HepG2 (cell line): ENCODE results near the gene EEFSEC. TPM values are rescaled to one million over a fixed set of nuclear protein-coding genes. Genes with fewer than 3 reads are reported as not detected.

Experiments used
- CEBPG ChIP-seq: IDR thresholded peaks from 2 replicates; pipeline ENCODE4 v1.6.1; 2016
- CREB1 ChIP-seq, 2 experiments: fragments of 450-650 bp in 1 of 2; IDR thresholded peaks; 2 replicates each; pipeline ENCODE4 v1.6.1; 2016 to 2017; ENCODE audit warnings: control low read depth in 1 of 2, mild to moderate bottlenecking in 1 of 2, missing compliant biosample characterization in 1 of 2, missing genetic modification characterization in 1 of 2
- DMTF1 ChIP-seq: sonication (generic); formaldehyde crosslinking; IDR thresholded peaks from 2 replicates; pipeline ENCODE4 v1.4.0; 2020; ENCODE audit warnings: mild to moderate bottlenecking, missing genetic modification reagents
- DPF2 ChIP-seq: sonication (generic); formaldehyde crosslinking; IDR thresholded peaks from 2 replicates; pipeline ENCODE4 v1.4.0; 2020; ENCODE audit warnings: mild to moderate bottlenecking, low read depth, missing genetic modification reagents, borderline replicate concordance
- ESRRA ChIP-seq: sonication (generic); formaldehyde crosslinking; IDR thresholded peaks from 2 replicates; pipeline ENCODE4 v1.5.1; 2020; ENCODE audit warnings: mild to moderate bottlenecking, low read depth, missing genetic modification reagents
- MEF2D ChIP-seq: sonication (generic); formaldehyde crosslinking; IDR thresholded peaks from 2 replicates; pipeline ENCODE4 v1.5.1; 2020; ENCODE audit warnings: mild to moderate bottlenecking, missing genetic modification reagents
- NKX3-1 ChIP-seq: sonication (generic); formaldehyde crosslinking; IDR thresholded peaks from 2 replicates; pipeline ENCODE4 v1.5.0; 2020; ENCODE audit warnings: missing genetic modification reagents
- NR2C2 ChIP-seq: sonication (generic); formaldehyde crosslinking; IDR thresholded peaks from 2 replicates; pipeline ENCODE4 v1.4.0; 2020; ENCODE audit warnings: missing genetic modification reagents, mild to moderate bottlenecking, moderate library complexity, borderline replicate concordance
- NR2F1 ChIP-seq, 2 experiments: fragments of 450-650 bp in 1 of 2; formaldehyde crosslinking in 1 of 2; IDR thresholded peaks; 2 replicates each; pipeline versions ENCODE4 v1.5.0 to v1.6.1; 2016 to 2020; ENCODE audit warnings: mild to moderate bottlenecking in 1 of 2, missing compliant biosample characterization in 1 of 2, missing genetic modification reagents in 1 of 2, moderate library complexity in 1 of 2
- PATZ1 ChIP-seq: sonication (generic); formaldehyde crosslinking; IDR thresholded peaks from 2 replicates; pipeline ENCODE4 v1.4.0; 2020; ENCODE audit warnings: missing genetic modification reagents
- PRMT3 ChIP-seq: sonication (generic); formaldehyde crosslinking; IDR thresholded peaks from 2 replicates; pipeline ENCODE4 v1.8.1; 2022; ENCODE audit warnings: low read depth, mild to moderate bottlenecking, moderate library complexity, missing genetic modification reagents, borderline replicate concordance
- RCOR2 ChIP-seq: IDR thresholded peaks from 2 replicates; pipeline ENCODE4 v1.6.1; 2016; ENCODE audit warnings: missing biosample characterization, missing genetic modification reagents
- RFXAP ChIP-seq: sonication (generic); formaldehyde crosslinking; IDR thresholded peaks from 2 replicates; pipeline ENCODE4 v1.4.0; 2020; ENCODE audit warnings: missing genetic modification reagents, borderline replicate concordance
- SOX6 ChIP-seq, 2 experiments: fragments of 450-650 bp in 1 of 2; sonication (generic) in 1 of 2; formaldehyde crosslinking in 1 of 2; IDR thresholded peaks; 2 replicates each; pipeline versions ENCODE4 v1.4.0 to v1.6.1; 2017 to 2020; ENCODE audit warnings: antibody characterized with exemption in 1 of 2, mild to moderate bottlenecking in 1 of 2, missing genetic modification reagents in 1 of 2
- TARDBP ChIP-seq: sonication (generic); formaldehyde crosslinking; IDR thresholded peaks from 2 replicates; pipeline ENCODE4 v1.8.0; 2022; ENCODE audit warnings: mild to moderate bottlenecking, missing genetic modification reagents
- TFAP4 ChIP-seq: sonication (generic); IDR thresholded peaks from 2 replicates; pipeline ENCODE4 v1.6.1; 2016; ENCODE audit warnings: low read depth, borderline replicate concordance
- ZBTB43 ChIP-seq: sonication (generic); formaldehyde crosslinking; conservative IDR thresholded peaks from 2 replicates; pipeline ENCODE4 v1.4.0; 2020; ENCODE audit warnings: missing genetic modification reagents
- ZFYVE20 ChIP-seq: sonication (generic); formaldehyde crosslinking; IDR thresholded peaks from 2 replicates; pipeline ENCODE4 v1.8.0; 2023; ENCODE audit warnings: low read depth, mild to moderate bottlenecking, moderate library complexity, missing genetic modification reagents, borderline replicate concordance
- ZNF12 ChIP-seq: sonication (generic); formaldehyde crosslinking; IDR thresholded peaks from 2 replicates; pipeline ENCODE4 v1.5.0; 2020; ENCODE audit warnings: missing genetic modification reagents
- ZNF205 ChIP-seq: IDR thresholded peaks from 2 replicates; pipeline ENCODE4 v1.6.1; 2018; ENCODE audit warnings: missing biosample characterization, missing genetic modification reagents
- ZNF296 ChIP-seq: sonication (generic); formaldehyde crosslinking; conservative IDR thresholded peaks from 2 replicates; pipeline ENCODE4 v1.5.0; 2020; ENCODE audit warnings: mild to moderate bottlenecking, missing genetic modification reagents
- polyA plus RNA-seq, 8 experiments: library from polyadenylated mRNA; depleted of rRNA in 3 of 8; stranded (reverse) in 7 of 8; unstranded in 1 of 8; fragments of >200 nt; fragmentation: Illumina TruSeq in 4 of 8; extraction: Trizol in 4 of 8; gene quantifications; 2 replicates each; pipeline versions ENCODE4 v1.2.1 to v1.2.3, GENCODE V29; 2011 to 2016; ENCODE audit warnings: low read depth in 4 of 8, missing spikeins in 1 of 8, mixed read lengths in 1 of 8; ENCODE audit not compliant: insufficient read depth in 1 of 8
- total RNA-seq, 5 experiments: library from RNA; depleted of rRNA; stranded (reverse); fragments of >200 nt; fragmentation: Illumina TruSeq; extraction: Trizol; gene quantifications; 2 replicates each; pipeline ENCODE4 v1.2.3, GENCODE V29; 2016; ENCODE audit warnings: low read depth in 1 of 5

The EEFSEC gene
- total and polyA plus RNA-seq, 2 of the 13 experiments (the other 11 are each of a cell fraction or from before 2014, with no cell fraction given): 6.4 to 24.2 TPM

GRCh38 chr3:128170866-128171516 lies 17.7 kb downstream of the EEFSEC start (continued):
- no peak for TF ChIP-seq ZFYVE20 (CRISPR knock-in tag)
- TF ChIP-seq SOX6 (IDR thresholded peaks at IDR 0.05): no peak
- peak; percentile 70 for TF ChIP-seq SOX6 (CRISPR knock-in tag; IDR thresholded peaks at IDR 0.05)
- TF ChIP-seq ESRRA (CRISPR knock-in tag): peak; percentile 60; the same call in 1 of the 2 replicates
- no peak for TF ChIP-seq PRMT3 (CRISPR knock-in tag)
- no peak for TF ChIP-seq DPF2 (CRISPR knock-in tag)
- 0 out of 2 replicates have a peak, but pooled peaks have one; percentile 31 for TF ChIP-seq ZBTB43 (CRISPR knock-in tag)
- 0 out of 2 replicates have a peak, but pooled peaks have one; percentile 22 for TF ChIP-seq RFXAP (CRISPR knock-in tag)
- TF ChIP-seq NKX3-1: no peak
- TF ChIP-seq ZNF12 (CRISPR knock-in tag): 0 out of 2 replicates have a peak, but pooled peaks have one; percentile 28
- peak; percentile 53 for TF ChIP-seq PATZ1 (CRISPR knock-in tag)
- TF ChIP-seq ZNF205 (CRISPR knock-in tag): peak; percentile 67; the same call in 1 of the 2 replicates
- 0 out of 2 replicates have a peak, but pooled peaks have one; percentile 34 for TF ChIP-seq RCOR2 (CRISPR knock-in tag)
- TF ChIP-seq CEBPG (CRISPR knock-in tag): peak; percentile 16; the same call in 1 of the 2 replicates
- peak; percentile 81 for TF ChIP-seq NR2C2 (CRISPR knock-in tag)
- no peak for TF ChIP-seq CREB1 (IDR thresholded peaks at IDR 0.05)
- peak; percentile 47 for TF ChIP-seq CREB1 (CRISPR knock-in tag; IDR thresholded peaks at IDR 0.05)
- TF ChIP-seq MEF2D: 0 out of 2 replicates have a peak, but pooled peaks have one; percentile 31
- TF ChIP-seq TARDBP: peak; percentile 76; the same call in 1 of the 2 replicates
- peak; percentile 85 to 94 for TF ChIP-seq NR2F1 (CRISPR knock-in tag; IDR thresholded peaks at IDR 0.05)
- TF ChIP-seq DMTF1: no peak
- no peak for TF ChIP-seq ZNF296 (CRISPR knock-in tag)
- TF ChIP-seq TFAP4: peak; percentile 76; the same call in 1 of the 2 replicates
